SK-N-SH (cell line): ENCODE results near the gene ZGRF1. TPM values are rescaled to one million over a fixed set of nuclear protein-coding genes. Genes with fewer than 3 reads are reported as not detected.

ENCODE experiments used
- CTCF ChIA-PET: fragments of 300-600, 350-600 bp; formaldehyde crosslinking; extraction: SDS; loops from one replicate; lab custom pipeline; 2021; lab: Yijun Ruan, JAX
- POLR2A ChIA-PET: fragments of 350-600 bp; sonication (Branson Sonifier 250); formaldehyde crosslinking; extraction: SDS; loops from one replicate; lab custom pipeline; 2020; ENCODE audit warnings: antibody characterized with exemption, inconsistent platforms; lab: Yijun Ruan, JAX
- DNase-seq: peaks from one replicate; pipeline ENCODE4 v3.0.0; 2012
- H2AFZ ChIP-seq: fragments of 200-600 bp; sonication (generic); 2 replicates; pipeline ENCODE4 v1.8.1; 2016; ENCODE audit warnings: antibody characterized with exemption, mild to moderate bottlenecking, low read depth
- H3F3A ChIP-seq: fragments of 200-600 bp; sonication (generic); replicated peaks from 2 replicates; pipeline ENCODE3; 2016; ENCODE audit warnings: antibody characterized with exemption, mild to moderate bottlenecking; ENCODE audit not compliant: insufficient read depth
- H3K27ac ChIP-seq, 2 experiments: fragments of 200-500 bp in 1 of 2; fragments of 200-600 bp in 1 of 2; sonication (Bioruptor generic) in 1 of 2; sonication (generic), shearing (Covaris generic) in 1 of 2; 2 replicates each; pipeline versions ENCODE4 v1.5.1 to v1.6.1; 2014 to 2016; ENCODE audit warnings: low read depth in 2 of 2, inconsistent platforms in 1 of 2, low read length in 1 of 2, mild to moderate bottlenecking in 1 of 2, mixed read lengths in 1 of 2
- H3K27me3 ChIP-seq: fragments of 200-600 bp; sonication (generic), shearing (Covaris generic); 2 replicates; pipeline ENCODE4 v1.6.1; 2016; ENCODE audit warnings: mixed run types; ENCODE audit not compliant: insufficient read depth
- H3K36me3 ChIP-seq, 2 experiments: fragments of 200-500 bp in 1 of 2; fragments of 200-600 bp in 1 of 2; sonication (Bioruptor generic) in 1 of 2; sonication (generic) in 1 of 2; replicated peaks in 1 of 2; 2 replicates each; pipeline versions ENCODE3 to v1.5.1; 2014 to 2016; ENCODE audit warnings: low read length in 1 of 2, mild to moderate bottlenecking in 1 of 2; ENCODE audit not compliant: insufficient read depth in 2 of 2, control insufficient read depth in 1 of 2
- H3K4me1 ChIP-seq, 2 experiments: fragments of 200-500 bp in 1 of 2; fragments of 200-600 bp in 1 of 2; sonication (Bioruptor generic) in 1 of 2; sonication (generic), shearing (Covaris generic) in 1 of 2; 2 replicates each; pipeline versions ENCODE4 v1.5.1 to v1.6.1; 2014 to 2016; ENCODE audit warnings: low read depth in 1 of 2, low read length in 1 of 2, mixed run types in 1 of 2; ENCODE audit not compliant: insufficient read depth in 2 of 2, control insufficient read depth in 1 of 2
- H3K4me2 ChIP-seq: fragments of 200-600 bp; sonication (generic), shearing (Covaris generic); 2 replicates; pipeline ENCODE4 v1.6.1; 2017; ENCODE audit warnings: mixed run types
- H3K4me3 ChIP-seq, 2 experiments: fragments of 200-500 bp in 1 of 2; fragments of 200-600 bp in 1 of 2; sonication (Bioruptor generic) in 1 of 2; sonication (generic), shearing (Covaris generic) in 1 of 2; 2 replicates each; pipeline versions ENCODE4 v1.5.1 to v1.8.1; 2014 to 2016; ENCODE audit warnings: low read depth in 2 of 2, inconsistent platforms in 1 of 2, low read length in 1 of 2, mild to moderate bottlenecking in 1 of 2, mixed read lengths in 1 of 2, moderate library complexity in 1 of 2
- H3K79me2 ChIP-seq: fragments of 200-600 bp; sonication (generic); 2 replicates; pipeline ENCODE4 v1.8.1; 2017; ENCODE audit warnings: mild to moderate bottlenecking; ENCODE audit not compliant: insufficient read depth
- H3K9ac ChIP-seq: fragments of 200-600 bp; sonication (generic); 2 replicates; pipeline ENCODE4 v1.6.1; 2017; ENCODE audit warnings: mixed run types
- H3K9me2 ChIP-seq: fragments of 200-600 bp; sonication (generic); 2 replicates; pipeline ENCODE4 v1.6.1; 2017; ENCODE audit warnings: mixed run types
- H3K9me3 ChIP-seq: fragments of 200-600 bp; sonication (generic); 2 replicates; pipeline ENCODE4 v1.6.1; 2017; ENCODE audit warnings: mixed run types, mild to moderate bottlenecking, moderate library complexity
- H4K20me1 ChIP-seq: fragments of 200-600 bp; sonication (generic); 2 replicates; pipeline ENCODE4 v1.6.1; 2017; ENCODE audit warnings: mild to moderate bottlenecking, mixed run types; ENCODE audit not compliant: insufficient read depth
- CTCF ChIP-seq: fragments of 200-600 bp; sonication (generic); IDR thresholded peaks from 2 replicates; pipeline ENCODE4 v1.6.1; 2017; ENCODE audit warnings: antibody characterized with exemption, mild to moderate bottlenecking, moderate library complexity
- EZH2phosphoT487 ChIP-seq: fragments of 200-600 bp; sonication (generic); IDR thresholded peaks from 2 replicates; pipeline ENCODE4 v1.6.1; 2017; ENCODE audit warnings: low read depth, mixed run types, mild to moderate bottlenecking, antibody characterized with exemption, moderate library complexity, borderline replicate concordance
- FOSL2 ChIP-seq: IDR thresholded peaks from 2 replicates; pipeline ENCODE4 v1.4.0; 2012; ENCODE audit warnings: low read depth, mild to moderate bottlenecking, moderate library complexity, borderline replicate concordance
- FOXJ3 ChIP-seq: sonication (generic); formaldehyde crosslinking; IDR thresholded peaks from 2 replicates; pipeline ENCODE4 v1.5.1; 2020; ENCODE audit warnings: mild to moderate bottlenecking, missing genetic modification reagents
- FOXM1 ChIP-seq: IDR thresholded peaks from 2 replicates; pipeline ENCODE4 v1.4.0; 2012; ENCODE audit warnings: low read depth, mild to moderate bottlenecking
- GABPA ChIP-seq: IDR thresholded peaks from 2 replicates; pipeline ENCODE4 v1.4.0; 2012; ENCODE audit warnings: low read depth, mild to moderate bottlenecking
- NRF1 ChIP-seq: IDR thresholded peaks from 2 replicates; pipeline ENCODE4 v1.6.1; 2012; ENCODE audit warnings: low read depth, mild to moderate bottlenecking, low read length
- PBX3 ChIP-seq: IDR thresholded peaks from 2 replicates; pipeline ENCODE4; 2012
- POLR2AphosphoS5 ChIP-seq: IDR thresholded peaks from 2 replicates; pipeline ENCODE4 v1.6.1; 2012; ENCODE audit warnings: low read depth, low read length
- RCOR1 ChIP-seq: fragments of 150-350 bp; IDR thresholded peaks from 2 replicates; pipeline ENCODE4 v1.6.1; 2017; ENCODE audit warnings: antibody characterized with exemption, low read length
- REST ChIP-seq: IDR thresholded peaks from 2 replicates; pipeline ENCODE4 v1.6.1; 2012; ENCODE audit warnings: mild to moderate bottlenecking, low read depth, low read length, moderate library complexity
- RXRA ChIP-seq: IDR thresholded peaks from 2 replicates; pipeline ENCODE4 v1.4.0; 2012; ENCODE audit warnings: low read depth, mild to moderate bottlenecking, borderline replicate concordance
- TEAD4 ChIP-seq: IDR thresholded peaks from 2 replicates; pipeline ENCODE4 v1.4.0; 2012; ENCODE audit warnings: mild to moderate bottlenecking, borderline replicate concordance; ENCODE audit not compliant: insufficient read depth
- USF1 ChIP-seq: IDR thresholded peaks from 2 replicates; pipeline ENCODE4 v1.4.0; 2012; ENCODE audit warnings: low read depth, borderline replicate concordance
- ZBTB33 ChIP-seq: IDR thresholded peaks from 2 replicates; pipeline ENCODE4 v1.4.0; 2012; ENCODE audit warnings: low read depth, borderline replicate concordance
- WGBS: methylation state at CpG from one replicate; pipeline ENCODE4 v1.1.6; 2017; ENCODE audit warnings: low lambda C conversion rate; 5-methylcytosine and 5-hydroxymethylcytosine counted together
- polyA plus RNA-seq, 3 experiments: library from polyadenylated mRNA; depleted of rRNA; stranded (reverse); fragments of >200 nt; gene quantifications; 2 replicates each; pipeline ENCODE4 v1.2.3, GENCODE V29; 2012

The ZGRF1 gene
- polyA plus RNA-seq, 1 of the 3 experiments (the other 2 are of a cell fraction), result 2.4 TPM

GRCh38 chr4:112531146-112531545 lies 105.6 kb downstream of the ZGRF1 start (continued):
- TF ChIP-seq USF1, result no peak
- TF ChIP-seq FOXJ3 (CRISPR knock-in tag), result 0 out of 2 replicates have a peak, but pooled peaks have one; percentile 35
- no peak for TF ChIP-seq EZH2phosphoT487
- TF ChIP-seq RCOR1, result peak; percentile 88

GRCh38 chr4:112526061-112526460 lies 110.6 kb downstream of the ZGRF1 start:
- Histone ChIP-seq H3K9ac (no peak overlapping the region), H3K36me3 (no peaks in the 10 kb centered on the region), H3K4me1 (peaks cover 0 to 3% of the 10 kb centered on the region in 2 experiments; a peak in 3 of 4 replicates), H3K27ac (peak overlapping the region in 1 of 2 experiments; percentile 22; a peak in 1 of 4 replicates), H3F3A (no peaks in the 10 kb centered on the region), H3K9me2 (no peaks in the 10 kb centered on the region), H3K79me2 (no peaks in the 10 kb centered on the region), H3K27me3 (peaks cover 4% of the 10 kb centered on the region; the same call in 1 of the 2 replicates), H4K20me1 (no peaks in the 10 kb centered on the region), H3K9me3 (no peaks in the 10 kb centered on the region), H2AFZ (no peak overlapping the region), H3K4me2 (no peak overlapping the region), H3K4me3 (no peak overlapping the region)
- TF ChIP-seq REST (no peak), PBX3 (no peak), POLR2AphosphoS5 (no peak), FOSL2 (no peak), NRF1 (no peak), GABPA (no peak), USF1 (no peak), FOXM1 (no peak), CTCF (no peak), RXRA (no peak), ZBTB33 (no peak), TEAD4 (no peak)
- 58% methylated on average over 1 of the region's 1 CpG for WGBS
- POLR2A ChIA-PET, result no interaction called here
- CTCF ChIA-PET, result interaction anchor here (1.2 kb wide), 1 partner anchor 79 kb away, joined by 4 read pairs; no protein-coding TSS in a partner anchor
- DNase-seq, result no peak
